GM23338 (cell line): ENCODE data around the gene CLK3. TPM values are rescaled to one million over a fixed set of nuclear protein-coding genes. Genes with fewer than 3 reads are reported as not detected.

ENCODE experiments used
- CREB1 ChIP-seq: fragments of 250-450 bp; sonication (Bioruptor Pico); IDR thresholded peaks from 2 replicates; pipeline ENCODE4 v1.5.0; 2020; ENCODE audit warnings: low read depth, mild to moderate bottlenecking, moderate library complexity
- EZH2phosphoT487 ChIP-seq: fragments of 200-600 bp; sonication (generic); IDR thresholded peaks from one replicate; pipeline ENCODE4 v1.8.1; 2018; ENCODE audit warnings: antibody characterized with exemption; ENCODE audit not compliant: unreplicated experiment
- JUNB ChIP-seq: IDR thresholded peaks from one replicate; pipeline ENCODE4 v1.6.1; 2016; ENCODE audit warnings: antibody characterized with exemption; ENCODE audit not compliant: unreplicated experiment
- NANOG ChIP-seq: IDR thresholded peaks from 2 replicates; pipeline ENCODE4 v1.6.1; 2016; ENCODE audit warnings: antibody characterized with exemption, borderline replicate concordance
- POLR2AphosphoS5 ChIP-seq: IDR thresholded peaks from 2 replicates; pipeline ENCODE4 v1.6.1; 2016; ENCODE audit warnings: antibody characterized with exemption, low read depth
- STAT1 ChIP-seq: IDR thresholded peaks from one replicate; pipeline ENCODE4 v1.6.1; 2016; ENCODE audit warnings: antibody characterized with exemption; ENCODE audit not compliant: unreplicated experiment
- ZNF114 ChIP-seq: fragments of 250-450 bp; sonication (Bioruptor Pico); IDR thresholded peaks from 2 replicates; pipeline ENCODE4 v1.5.0; 2020; ENCODE audit warnings: mild to moderate bottlenecking, moderate library complexity
- ZNF331 ChIP-seq: fragments of 250-450 bp; sonication (Bioruptor Pico); IDR thresholded peaks from 2 replicates; pipeline ENCODE4 v1.5.0; 2020; ENCODE audit warnings: low read depth, mild to moderate bottlenecking, moderate library complexity
- polyA plus RNA-seq: library from polyadenylated mRNA; unstranded; fragments of >200 nt; fragmentation: Nextera tagmentation; extraction: Ambion mirVana; gene quantifications from 2 replicates; pipeline ENCODE4 v1.2.1, GENCODE V29; 2016
- total RNA-seq: library from RNA; depleted of rRNA; stranded (reverse); fragments of >200 nt; shearing (Covaris generic); gene quantifications from 2 replicates; pipeline ENCODE4 v1.2.3, GENCODE V29; 2014
- TF ChIP-seq, protein P1 (sequence below): fragments of 250-450 bp; sonication (Bioruptor Pico); IDR thresholded peaks from 2 replicates; pipeline ENCODE4 v1.5.0; 2020; ENCODE audit warnings: mild to moderate bottlenecking, moderate library complexity
- TF ChIP-seq, protein P2 (sequence below), 2 experiments: fragments of 200-600 bp in 1 of 2; sonication (generic) in 1 of 2; conservative IDR thresholded peaks; 2 replicates each; pipeline versions ENCODE4 v1.5.1 to v1.6.1; 2016 to 2017; ENCODE audit warnings: antibody characterized with exemption in 2 of 2, low read depth in 2 of 2, mild to moderate bottlenecking in 2 of 2, moderate library complexity in 1 of 2
- TF ChIP-seq, protein P3 (sequence below): IDR thresholded peaks from one replicate; pipeline ENCODE4 v1.6.1; 2018; ENCODE audit warnings: antibody characterized with exemption; ENCODE audit not compliant: unreplicated experiment
- TF ChIP-seq, protein P4 (sequence below): IDR thresholded peaks from 2 replicates; pipeline ENCODE4 v1.6.1; 2016; ENCODE audit warnings: antibody characterized with exemption

CLK3 gene
- total and polyA plus RNA-seq, 2 experiments from 2014 or later: 40.7 to 67.7 TPM

DNA sequence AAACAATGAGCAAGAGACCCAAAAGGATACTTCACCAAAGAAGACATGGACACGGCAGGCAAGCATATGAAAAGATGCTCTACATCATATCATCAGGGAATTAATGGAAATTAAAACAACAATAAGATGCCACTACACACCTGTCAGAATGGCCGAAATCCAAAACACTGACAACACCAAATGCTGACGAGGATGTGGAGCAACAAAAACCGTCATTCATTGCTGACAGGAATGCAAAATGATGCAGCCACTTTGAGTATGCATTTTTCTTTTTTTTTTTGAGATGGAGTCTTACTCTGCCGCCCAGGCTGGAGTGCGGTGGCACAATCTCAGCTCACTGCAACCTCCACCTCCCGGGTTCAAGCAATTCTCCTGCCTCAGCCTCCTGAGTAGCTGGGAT lies 61.2 kb downstream of the CLK3 start (continued):
- TF ChIP-seq, protein P1, sequence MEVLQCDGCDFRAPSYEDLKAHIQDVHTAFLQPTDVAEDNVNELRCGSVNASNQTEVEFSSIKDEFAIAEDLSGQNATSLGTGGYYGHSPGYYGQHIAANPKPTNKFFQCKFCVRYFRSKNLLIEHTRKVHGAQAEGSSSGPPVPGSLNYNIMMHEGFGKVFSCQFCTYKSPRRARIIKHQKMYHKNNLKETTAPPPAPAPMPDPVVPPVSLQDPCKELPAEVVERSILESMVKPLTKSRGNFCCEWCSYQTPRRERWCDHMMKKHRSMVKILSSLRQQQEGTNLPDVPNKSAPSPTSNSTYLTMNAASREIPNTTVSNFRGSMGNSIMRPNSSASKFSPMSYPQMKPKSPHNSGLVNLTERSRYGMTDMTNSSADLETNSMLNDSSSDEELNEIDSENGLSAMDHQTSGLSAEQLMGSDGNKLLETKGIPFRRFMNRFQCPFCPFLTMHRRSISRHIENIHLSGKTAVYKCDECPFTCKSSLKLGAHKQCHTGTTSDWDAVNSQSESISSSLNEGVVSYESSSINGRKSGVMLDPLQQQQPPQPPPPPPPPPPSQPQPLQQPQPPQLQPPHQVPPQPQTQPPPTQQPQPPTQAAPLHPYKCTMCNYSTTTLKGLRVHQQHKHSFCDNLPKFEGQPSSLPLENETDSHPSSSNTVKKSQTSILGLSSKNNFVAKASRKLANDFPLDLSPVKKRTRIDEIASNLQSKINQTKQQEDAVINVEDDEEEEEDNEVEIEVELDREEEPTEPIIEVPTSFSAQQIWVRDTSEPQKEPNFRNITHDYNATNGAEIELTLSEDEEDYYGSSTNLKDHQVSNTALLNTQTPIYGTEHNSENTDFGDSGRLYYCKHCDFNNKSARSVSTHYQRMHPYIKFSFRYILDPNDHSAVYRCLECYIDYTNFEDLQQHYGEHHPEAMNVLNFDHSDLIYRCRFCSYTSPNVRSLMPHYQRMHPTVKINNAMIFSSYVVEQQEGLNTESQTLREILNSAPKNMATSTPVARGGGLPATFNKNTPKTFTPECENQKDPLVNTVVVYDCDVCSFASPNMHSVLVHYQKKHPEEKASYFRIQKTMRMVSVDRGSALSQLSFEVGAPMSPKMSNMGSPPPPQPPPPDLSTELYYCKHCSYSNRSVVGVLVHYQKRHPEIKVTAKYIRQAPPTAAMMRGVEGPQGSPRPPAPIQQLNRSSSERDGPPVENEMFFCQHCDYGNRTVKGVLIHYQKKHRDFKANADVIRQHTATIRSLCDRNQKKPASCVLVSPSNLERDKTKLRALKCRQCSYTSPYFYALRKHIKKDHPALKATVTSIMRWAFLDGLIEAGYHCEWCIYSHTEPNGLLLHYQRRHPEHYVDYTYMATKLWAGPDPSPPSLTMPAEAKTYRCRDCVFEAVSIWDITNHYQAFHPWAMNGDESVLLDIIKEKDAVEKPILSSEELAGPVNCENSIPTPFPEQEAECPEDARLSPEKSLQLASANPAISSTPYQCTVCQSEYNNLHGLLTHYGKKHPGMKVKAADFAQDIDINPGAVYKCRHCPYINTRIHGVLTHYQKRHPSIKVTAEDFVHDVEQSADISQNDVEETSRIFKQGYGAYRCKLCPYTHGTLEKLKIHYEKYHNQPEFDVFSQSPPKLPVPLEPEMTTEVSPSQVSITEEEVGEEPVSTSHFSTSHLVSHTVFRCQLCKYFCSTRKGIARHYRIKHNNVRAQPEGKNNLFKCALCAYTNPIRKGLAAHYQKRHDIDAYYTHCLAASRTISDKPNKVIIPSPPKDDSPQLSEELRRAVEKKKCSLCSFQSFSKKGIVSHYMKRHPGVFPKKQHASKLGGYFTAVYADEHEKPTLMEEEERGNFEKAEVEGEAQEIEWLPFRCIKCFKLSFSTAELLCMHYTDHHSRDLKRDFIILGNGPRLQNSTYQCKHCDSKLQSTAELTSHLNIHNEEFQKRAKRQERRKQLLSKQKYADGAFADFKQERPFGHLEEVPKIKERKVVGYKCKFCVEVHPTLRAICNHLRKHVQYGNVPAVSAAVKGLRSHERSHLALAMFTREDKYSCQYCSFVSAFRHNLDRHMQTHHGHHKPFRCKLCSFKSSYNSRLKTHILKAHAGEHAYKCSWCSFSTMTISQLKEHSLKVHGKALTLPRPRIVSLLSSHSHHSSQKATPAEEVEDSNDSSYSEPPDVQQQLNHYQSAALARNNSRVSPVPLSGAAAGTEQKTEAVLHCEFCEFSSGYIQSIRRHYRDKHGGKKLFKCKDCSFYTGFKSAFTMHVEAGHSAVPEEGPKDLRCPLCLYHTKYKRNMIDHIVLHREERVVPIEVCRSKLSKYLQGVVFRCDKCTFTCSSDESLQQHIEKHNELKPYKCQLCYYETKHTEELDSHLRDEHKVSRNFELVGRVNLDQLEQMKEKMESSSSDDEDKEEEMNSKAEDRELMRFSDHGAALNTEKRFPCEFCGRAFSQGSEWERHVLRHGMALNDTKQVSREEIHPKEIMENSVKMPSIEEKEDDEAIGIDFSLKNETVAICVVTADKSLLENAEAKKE (CRISPR knock-in tag): no peak
- TF ChIP-seq EZH2phosphoT487 (no peak), POLR2AphosphoS5 (no peak), JUNB (no peak), STAT1 (no peak), ZNF331 (CRISPR knock-in tag) (no peak), CREB1 (CRISPR knock-in tag) (no peak), ZNF114 (CRISPR knock-in tag) (no peak), NANOG (no peak)
- TF ChIP-seq, protein P2, sequence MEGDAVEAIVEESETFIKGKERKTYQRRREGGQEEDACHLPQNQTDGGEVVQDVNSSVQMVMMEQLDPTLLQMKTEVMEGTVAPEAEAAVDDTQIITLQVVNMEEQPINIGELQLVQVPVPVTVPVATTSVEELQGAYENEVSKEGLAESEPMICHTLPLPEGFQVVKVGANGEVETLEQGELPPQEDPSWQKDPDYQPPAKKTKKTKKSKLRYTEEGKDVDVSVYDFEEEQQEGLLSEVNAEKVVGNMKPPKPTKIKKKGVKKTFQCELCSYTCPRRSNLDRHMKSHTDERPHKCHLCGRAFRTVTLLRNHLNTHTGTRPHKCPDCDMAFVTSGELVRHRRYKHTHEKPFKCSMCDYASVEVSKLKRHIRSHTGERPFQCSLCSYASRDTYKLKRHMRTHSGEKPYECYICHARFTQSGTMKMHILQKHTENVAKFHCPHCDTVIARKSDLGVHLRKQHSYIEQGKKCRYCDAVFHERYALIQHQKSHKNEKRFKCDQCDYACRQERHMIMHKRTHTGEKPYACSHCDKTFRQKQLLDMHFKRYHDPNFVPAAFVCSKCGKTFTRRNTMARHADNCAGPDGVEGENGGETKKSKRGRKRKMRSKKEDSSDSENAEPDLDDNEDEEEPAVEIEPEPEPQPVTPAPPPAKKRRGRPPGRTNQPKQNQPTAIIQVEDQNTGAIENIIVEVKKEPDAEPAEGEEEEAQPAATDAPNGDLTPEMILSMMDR (conservative IDR thresholded peaks at IDR 0.05; ENCODE audit: low read depth in 2 of 2): no peak
- TF ChIP-seq, protein P3, sequence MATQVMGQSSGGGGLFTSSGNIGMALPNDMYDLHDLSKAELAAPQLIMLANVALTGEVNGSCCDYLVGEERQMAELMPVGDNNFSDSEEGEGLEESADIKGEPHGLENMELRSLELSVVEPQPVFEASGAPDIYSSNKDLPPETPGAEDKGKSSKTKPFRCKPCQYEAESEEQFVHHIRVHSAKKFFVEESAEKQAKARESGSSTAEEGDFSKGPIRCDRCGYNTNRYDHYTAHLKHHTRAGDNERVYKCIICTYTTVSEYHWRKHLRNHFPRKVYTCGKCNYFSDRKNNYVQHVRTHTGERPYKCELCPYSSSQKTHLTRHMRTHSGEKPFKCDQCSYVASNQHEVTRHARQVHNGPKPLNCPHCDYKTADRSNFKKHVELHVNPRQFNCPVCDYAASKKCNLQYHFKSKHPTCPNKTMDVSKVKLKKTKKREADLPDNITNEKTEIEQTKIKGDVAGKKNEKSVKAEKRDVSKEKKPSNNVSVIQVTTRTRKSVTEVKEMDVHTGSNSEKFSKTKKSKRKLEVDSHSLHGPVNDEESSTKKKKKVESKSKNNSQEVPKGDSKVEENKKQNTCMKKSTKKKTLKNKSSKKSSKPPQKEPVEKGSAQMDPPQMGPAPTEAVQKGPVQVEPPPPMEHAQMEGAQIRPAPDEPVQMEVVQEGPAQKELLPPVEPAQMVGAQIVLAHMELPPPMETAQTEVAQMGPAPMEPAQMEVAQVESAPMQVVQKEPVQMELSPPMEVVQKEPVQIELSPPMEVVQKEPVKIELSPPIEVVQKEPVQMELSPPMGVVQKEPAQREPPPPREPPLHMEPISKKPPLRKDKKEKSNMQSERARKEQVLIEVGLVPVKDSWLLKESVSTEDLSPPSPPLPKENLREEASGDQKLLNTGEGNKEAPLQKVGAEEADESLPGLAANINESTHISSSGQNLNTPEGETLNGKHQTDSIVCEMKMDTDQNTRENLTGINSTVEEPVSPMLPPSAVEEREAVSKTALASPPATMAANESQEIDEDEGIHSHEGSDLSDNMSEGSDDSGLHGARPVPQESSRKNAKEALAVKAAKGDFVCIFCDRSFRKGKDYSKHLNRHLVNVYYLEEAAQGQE: no peak
- TF ChIP-seq, protein P4, sequence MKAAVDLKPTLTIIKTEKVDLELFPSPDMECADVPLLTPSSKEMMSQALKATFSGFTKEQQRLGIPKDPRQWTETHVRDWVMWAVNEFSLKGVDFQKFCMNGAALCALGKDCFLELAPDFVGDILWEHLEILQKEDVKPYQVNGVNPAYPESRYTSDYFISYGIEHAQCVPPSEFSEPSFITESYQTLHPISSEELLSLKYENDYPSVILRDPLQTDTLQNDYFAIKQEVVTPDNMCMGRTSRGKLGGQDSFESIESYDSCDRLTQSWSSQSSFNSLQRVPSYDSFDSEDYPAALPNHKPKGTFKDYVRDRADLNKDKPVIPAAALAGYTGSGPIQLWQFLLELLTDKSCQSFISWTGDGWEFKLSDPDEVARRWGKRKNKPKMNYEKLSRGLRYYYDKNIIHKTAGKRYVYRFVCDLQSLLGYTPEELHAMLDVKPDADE: no peak
